ENCODE results near the gene NPEPL1.

The NPEPL1 gene

GRCh38 chr20:58760856-58761255 is 68.3 kb downstream of the NPEPL1 start:
- TF ChIP-seq CTCF (IDR thresholded peaks at IDR 0.05; ENCODE audit: extremely low read depth, insufficient read depth, missing control alignments) = no peak
- in situ Hi-C loops (cut with MboI; ENCODE audit: low pct_unique_long_range_greater_than_20kb, low sequenced_read_pairs, unreplicated experiment) = no loop called here
- no peak for DNase-seq (ENCODE audit: low spot score)

GRCh38 chr20:58762120-58762519 is 69.5 kb downstream of the NPEPL1 start:
- in situ Hi-C loops (cut with MboI; ENCODE audit: low pct_unique_long_range_greater_than_20kb, low sequenced_read_pairs, unreplicated experiment) = no loop called here
- no peak for TF ChIP-seq CTCF (IDR thresholded peaks at IDR 0.05; ENCODE audit: extremely low read depth, insufficient read depth, missing control alignments)

GRCh38 chr20:58763076-58763475 is 70.5 kb downstream of the NPEPL1 start:
- DNase-seq (ENCODE audit: low spot score) = no peak
- in situ Hi-C loops (cut with MboI; ENCODE audit: low pct_unique_long_range_greater_than_20kb, low sequenced_read_pairs, unreplicated experiment) = no loop called here
- no peak for TF ChIP-seq CTCF (IDR thresholded peaks at IDR 0.05; ENCODE audit: extremely low read depth, insufficient read depth, missing control alignments)

More at GRCh38 chr20:58762120-58762519, 69.5 kb downstream of the NPEPL1 start:
- DNase-seq (ENCODE audit: low spot score) = no peak
